ENCODE results near the gene WAPL.
A peak's percentile ranks its signal among the peaks of the same experiment; 100 is the strongest.
"Not testable (repeated sequence)": the region's sequence is repeated elsewhere in the genome, so short reads cannot be mapped to it uniquely, and the experiment has no call there.

Gene WAPL

GRCh38 chr10:86411281-86411841 is 110.2 kb downstream of the WAPL start:
- DNase-seq, result peak; percentile 63

DNA sequence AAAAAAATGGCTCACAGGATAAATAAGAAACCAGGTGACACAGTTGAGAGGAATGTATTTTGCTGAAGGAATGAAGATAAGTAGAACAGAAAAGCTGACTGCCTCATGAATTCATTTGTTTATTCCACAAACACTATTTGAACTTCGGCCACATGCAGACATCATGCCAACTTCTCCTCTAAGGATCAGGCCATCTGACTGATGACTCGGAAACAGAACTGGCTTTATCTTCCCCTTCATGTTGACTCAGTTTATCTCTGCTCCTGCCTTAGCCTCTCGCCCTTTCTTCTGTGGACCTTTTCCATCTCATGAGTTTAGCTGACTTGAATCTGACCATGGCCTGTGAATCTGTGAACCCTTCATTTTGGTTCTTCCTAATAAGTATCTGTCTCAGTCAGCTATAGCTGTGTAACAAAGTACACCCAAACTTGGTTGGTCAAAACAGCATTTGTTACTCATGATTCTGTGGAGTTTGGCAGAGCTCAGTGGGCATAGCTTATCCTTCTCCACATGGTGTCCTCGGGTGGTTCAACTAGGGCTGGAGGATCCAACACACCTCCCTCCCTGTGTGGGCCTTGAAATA is 111.0 kb downstream of the WAPL start:
- DNase-seq, result no peak

DNA sequence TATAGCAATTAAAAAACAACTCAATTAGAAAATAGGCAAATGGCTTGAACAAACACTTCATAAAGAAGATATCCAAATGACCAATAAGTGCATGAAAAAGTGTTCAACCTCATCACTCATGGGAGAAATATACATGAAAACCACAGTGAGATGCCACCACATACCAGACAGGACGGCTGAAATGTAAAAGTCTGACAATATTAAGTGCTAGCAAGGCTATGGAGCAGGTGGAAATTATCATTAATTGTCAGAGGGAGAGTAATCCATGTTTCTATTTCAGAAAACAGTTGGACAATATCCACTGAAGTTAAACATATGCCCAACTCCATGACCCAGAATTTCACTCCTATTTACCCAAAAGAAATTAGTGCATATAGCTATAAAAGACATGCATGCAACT is 112.4 kb downstream of the WAPL start:
- no peak for DNase-seq

DNA sequence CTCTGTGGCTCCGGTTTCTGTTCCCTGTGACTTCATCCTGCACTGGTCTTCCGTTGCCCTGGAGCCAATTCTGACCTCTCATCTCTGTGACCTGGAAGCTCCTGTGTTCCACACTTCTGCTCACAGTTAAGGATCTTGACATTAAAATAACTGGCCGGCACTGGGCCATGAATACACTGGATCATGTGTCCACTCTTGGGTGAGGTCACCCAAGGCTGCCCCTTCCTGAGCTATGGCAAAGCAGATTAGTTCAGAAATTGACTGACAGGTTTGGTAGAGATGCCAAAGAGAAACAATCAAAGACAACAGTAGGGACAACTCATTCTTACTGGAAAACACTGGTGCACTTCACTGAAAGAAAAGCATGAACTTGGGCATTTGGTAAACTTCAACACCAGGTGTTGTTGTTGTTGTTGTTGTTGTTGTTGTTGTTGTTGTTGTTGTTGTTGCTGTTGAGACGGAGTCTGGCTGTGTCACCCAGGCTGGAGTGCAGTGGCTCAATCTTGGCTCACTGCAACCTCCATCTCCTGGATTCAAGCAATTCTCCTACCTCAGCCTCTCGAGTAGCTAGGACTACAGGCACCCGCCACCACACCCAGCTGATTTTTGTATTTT is 118.3 kb downstream of the WAPL start:
- no peak for DNase-seq

GRCh38 chr10:86402283-86402941 is 119.2 kb downstream of the WAPL start:
- DNase-seq, result no peak

DNA sequence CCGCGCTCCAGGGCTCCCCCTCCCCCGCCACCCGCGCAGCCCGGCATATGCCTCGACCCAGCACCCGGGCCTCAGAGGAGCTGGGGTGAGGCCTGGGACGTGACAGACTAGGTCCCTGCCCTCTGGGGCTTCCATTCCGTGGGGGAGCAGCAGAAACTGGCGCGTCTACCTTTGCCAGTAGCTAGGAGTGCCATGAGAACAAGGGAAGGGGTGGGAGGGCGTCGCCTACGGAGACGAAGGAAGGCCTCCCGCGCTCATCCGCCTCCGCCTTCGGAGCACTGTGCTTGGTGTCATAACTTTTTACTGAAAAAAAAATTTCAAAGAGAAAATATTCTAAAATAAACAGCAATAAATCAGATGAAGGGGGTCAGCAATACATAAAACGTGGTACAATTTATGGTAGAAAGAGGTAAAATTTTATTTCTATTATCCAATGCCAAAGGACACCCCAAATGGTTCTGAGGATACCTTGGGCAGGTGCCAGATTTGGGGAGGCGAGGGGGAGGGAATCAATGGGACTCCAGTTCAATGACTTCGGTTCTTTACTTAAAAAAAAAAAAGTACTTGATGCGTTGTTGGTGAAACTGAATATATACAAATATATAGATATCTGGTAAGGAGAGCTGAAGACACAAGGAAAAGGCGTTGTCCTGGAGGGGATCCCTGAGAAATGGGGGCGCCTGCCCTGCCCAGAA is 119.9 kb downstream of the WAPL start:
- DNase-seq, result peak; percentile 60

DNA sequence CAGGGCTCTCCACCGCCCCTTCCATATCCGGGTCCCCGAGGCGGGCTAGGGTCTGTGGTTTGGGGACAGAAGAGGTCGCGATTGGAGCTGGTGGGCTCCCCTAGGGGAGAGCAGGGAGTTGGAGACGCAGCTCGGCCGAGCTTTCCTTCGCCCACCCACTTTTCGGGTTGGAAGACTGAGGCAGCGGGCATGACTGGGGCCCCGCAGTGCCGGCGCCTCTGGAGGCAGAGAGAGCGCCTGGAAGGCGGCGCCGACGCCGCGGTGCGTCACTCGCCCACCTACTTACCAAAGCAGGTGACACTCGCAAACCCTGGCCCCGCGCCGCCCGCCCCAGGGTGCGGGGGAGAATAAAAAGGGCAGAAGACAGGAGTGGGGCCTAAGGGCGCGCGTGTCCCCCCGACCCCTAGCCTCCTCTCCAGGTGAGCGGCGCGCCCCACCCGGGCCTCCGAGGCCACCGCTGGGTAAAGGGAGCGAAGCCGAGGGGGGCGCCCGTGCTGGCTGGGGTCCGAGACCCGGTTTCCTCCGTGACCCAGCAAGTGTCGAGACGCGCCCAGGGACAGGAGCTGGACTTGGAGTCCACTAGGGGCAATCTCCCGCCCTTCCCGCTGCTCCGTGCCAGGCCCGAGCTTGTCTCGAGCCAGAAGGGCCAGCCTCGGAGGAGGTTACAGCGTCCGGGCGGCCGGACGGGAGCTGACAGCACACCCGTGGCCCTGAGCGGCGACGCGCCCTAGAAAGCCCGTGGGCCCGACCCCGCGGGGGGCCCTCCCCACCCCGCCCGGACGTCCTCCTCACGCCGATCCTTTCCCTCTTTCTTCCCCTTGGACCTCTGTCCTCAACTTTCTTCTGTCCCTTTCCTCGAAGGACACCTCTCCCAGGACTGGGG is 120.6 kb downstream of the WAPL start:
- DNase-seq, result peak; percentile 80

GRCh38 chr10:86399879-86400704 is 121.5 kb downstream of the WAPL start:
- DNase-seq, result peak; percentile 99

DNA sequence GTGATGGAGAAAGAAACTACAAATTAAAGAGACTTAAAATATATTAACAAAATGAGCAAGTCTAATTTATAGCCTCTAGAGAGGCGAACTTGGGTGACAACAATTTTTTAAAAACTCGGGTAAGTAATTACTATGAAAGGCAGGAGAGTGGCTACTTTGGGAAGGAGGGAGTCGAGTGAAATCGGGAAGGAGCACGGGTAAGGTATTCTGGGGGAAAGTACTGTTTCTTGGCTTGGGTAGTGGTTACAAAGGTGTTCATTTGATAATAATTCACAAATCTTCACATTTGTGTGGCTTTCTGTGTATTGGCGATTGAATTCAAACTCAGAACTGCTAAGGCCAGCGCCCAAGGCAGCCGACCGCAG is 122.1 kb downstream of the WAPL start:
- DNase-seq, result no peak

GRCh38 chr10:86397120-86397519 is 124.5 kb downstream of the WAPL start:
- no peak for DNase-seq

GRCh38 chr10:86393862-86394455 is 127.6 kb downstream of the WAPL start:
- peak; percentile 21 for DNase-seq

DNA sequence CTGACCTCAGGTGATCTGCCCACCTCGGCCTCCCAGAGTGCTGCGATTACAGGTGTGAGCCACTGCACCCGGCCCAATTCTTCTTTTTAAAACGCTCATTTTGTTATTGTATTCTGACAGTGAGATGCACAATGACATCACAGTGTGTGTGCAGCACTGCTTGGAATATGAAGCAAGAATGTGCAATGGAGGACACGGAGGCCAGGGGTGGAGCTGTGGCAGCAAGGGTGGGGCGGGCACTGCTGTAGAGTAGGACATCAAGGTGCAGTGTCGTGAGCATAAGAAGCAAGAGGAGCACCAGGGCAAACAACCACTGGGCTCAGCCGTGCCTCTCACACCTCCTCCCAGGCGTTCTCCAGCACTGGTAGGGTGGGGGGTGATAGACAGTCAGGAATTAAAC is 128.2 kb downstream of the WAPL start:
- DNase-seq, result no peak

GRCh38 chr10:86392723-86393094 is 128.9 kb downstream of the WAPL start:
- no peak for DNase-seq

- DNase-seq, result no peak
These were observed 129.4 kb downstream of the WAPL start for GRCh38 chr10:86391986-86392722.

DNA sequence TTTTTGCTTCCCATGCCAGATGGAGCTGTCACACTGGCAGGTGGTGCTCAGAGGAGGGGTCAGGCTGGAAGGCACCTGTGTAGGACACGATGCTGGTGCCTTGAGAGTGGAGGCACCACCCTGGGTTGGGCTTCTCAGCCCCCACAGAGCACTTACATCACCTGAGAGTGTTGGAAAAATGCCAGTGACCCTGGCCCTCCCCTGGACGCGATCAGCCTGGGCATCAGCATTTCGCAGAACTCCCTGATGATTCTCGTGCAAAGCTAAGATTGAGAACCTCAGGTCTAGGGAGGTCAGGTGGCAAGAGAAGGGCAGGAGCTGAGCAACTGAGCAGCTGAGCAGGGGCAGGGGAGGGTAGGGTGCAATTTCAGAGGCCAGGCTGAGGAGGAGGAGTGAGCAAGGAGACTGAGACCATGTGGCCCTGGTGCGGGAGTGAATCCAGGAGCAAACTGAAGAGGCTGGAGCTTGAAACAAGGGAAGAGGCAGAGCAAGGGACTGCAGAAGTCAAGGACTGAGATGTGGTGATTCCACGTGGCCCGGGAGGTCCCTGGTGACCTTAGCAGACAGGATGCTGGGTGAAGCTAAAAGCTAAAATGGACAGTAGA is 130.3 kb downstream of the WAPL start:
- no peak for DNase-seq

GRCh38 chr10:86390337-86391120 is 131.1 kb downstream of the WAPL start:
- no peak for DNase-seq

DNA sequence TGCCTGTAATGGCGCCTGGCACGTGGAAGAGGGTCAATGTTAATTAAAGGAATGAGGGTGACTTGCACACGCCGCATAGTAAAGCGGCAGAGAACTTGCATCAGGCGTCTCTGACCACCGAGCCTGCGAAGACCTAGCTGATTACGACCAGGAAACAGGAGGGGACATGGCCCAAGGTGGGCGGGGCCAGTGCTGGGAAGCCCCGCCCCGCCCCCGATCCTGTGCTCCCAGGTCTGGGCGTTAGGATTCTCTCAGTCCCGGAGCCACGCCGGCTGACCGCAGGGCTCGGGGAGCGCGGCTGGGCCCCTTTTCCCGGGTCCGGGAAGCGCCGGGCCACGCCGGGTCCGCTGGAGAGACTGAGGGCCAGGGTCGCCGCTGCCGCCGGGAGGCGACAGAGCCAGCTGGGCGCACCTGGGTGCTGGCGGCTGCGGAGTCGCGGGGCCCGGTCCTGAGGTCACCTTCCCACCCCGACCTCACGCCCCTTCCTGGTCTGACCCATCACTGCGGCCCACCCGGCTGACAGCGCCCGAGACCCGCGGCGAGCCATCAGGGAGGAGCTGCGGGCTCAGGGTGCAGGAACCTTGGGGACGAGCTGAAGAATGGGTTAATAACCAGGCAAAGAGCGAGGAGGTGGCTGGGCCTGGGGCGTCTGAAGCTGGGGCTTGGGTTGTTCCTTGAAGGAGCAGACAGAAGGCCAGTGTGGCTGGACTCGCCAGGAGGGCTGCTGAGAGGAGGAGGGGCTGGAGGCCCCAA is 132.0 kb downstream of the WAPL start:
- DNase-seq, result peak; percentile 39

- DNase-seq, result not testable (repeated sequence)
These were observed 132.5 kb downstream of the WAPL start for GRCh38 chr10:86389109-86389440.
